NCI-H1930 (cell line): ENCODE data around the gene USP10.
"Not testable (repeated sequence)": the region's sequence is repeated elsewhere in the genome, so short reads cannot be mapped to it uniquely, and the experiment has no call there.

ENCODE experiments used
- DNase-seq, 2 experiments: peaks; one replicate each; lab custom pipeline; 2025; lab: John Stamatoyannopoulos, UW

The USP10 gene

GRCh38 chr16:84726669-84727467, 27.1 kb downstream of the USP10 start:
- DNase-seq = no peak

DNA sequence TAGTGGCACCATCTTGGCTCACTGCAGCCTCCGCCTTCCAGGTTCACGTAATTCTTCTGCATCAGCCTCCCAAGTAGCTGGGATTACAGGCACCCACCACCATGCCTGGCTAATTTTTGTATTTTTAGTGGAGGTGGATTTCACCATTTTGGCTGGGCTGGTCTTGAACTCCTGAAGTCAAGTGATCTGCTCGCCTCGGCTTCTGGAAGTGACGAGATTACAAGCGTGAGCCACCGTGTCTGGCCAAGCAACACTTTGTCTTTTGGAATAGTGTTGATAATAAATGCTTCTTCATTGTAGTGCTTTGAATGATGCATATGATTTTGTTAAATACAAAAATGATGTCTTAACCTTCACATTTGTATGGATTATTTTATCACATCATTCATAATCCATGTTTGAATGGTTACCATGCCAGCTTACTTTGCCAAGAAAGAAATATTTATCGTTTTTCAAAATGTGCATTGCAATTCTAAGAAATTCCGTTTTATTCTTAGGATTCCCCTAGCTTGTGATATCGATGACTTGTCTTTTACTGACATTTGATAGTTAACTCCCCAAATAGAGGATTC, 29.1 kb downstream of the USP10 start:
- no peak for DNase-seq

- no peak for DNase-seq
These were observed 30.0 kb downstream of the USP10 start for GRCh38 chr16:84729716-84730320.

DNA sequence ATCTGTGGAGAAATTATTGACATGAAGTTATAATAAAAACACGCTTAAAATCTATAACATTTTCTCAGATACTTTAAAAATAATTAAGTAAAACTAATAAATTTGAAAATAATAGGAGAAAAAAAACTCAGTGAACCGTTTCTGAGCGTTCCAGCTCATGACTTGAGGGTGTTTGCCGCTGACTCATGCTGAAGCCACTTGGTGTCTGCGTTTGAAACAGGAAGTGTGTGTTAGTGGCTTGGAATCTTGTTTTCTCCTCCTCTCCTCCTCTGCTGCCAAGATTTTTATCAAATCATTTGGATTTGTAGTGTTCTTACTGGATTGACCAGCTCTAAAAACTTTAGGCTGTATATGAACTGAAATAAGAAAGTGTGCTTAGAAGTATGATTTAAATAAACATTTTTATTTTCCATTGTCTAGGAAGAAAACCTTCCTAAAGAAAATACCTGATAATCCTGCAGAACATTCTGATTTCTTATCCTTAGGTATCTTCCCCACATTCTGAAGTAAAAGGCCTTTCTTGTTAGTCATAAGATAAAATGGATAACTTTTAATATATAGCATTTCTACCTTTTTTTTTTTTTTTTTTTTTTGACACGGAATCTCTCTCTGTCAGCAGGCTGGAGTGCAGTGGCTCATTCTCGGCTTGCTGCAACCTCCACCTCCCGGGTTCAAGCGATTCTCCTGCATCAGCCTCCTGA, 30.8 kb downstream of the USP10 start:
- DNase-seq = no peak

DNA sequence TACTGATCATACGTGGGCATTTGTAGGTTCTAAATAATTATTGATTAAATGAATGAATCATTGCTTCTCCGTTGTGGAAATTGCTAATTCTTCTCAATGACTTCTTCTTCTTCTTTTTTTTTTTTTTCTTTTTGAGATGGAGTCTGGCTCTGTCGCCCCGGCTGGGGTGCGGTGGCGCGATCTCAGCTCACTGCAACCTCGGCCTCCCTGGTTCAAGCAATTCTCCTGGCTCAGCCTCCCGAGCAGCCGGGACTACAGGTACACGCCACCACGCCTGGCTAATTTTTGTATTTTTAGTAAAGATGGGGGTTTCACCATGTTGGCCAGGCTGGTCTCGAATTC, 32.5 kb downstream of the USP10 start:
- DNase-seq = not testable (repeated sequence)

GRCh38 chr16:84732674-84733352, 33.0 kb downstream of the USP10 start:
- no peak for DNase-seq

GRCh38 chr16:84735849-84736586, 36.2 kb downstream of the USP10 start:
- DNase-seq = peak; percentile 26 to 57

DNA sequence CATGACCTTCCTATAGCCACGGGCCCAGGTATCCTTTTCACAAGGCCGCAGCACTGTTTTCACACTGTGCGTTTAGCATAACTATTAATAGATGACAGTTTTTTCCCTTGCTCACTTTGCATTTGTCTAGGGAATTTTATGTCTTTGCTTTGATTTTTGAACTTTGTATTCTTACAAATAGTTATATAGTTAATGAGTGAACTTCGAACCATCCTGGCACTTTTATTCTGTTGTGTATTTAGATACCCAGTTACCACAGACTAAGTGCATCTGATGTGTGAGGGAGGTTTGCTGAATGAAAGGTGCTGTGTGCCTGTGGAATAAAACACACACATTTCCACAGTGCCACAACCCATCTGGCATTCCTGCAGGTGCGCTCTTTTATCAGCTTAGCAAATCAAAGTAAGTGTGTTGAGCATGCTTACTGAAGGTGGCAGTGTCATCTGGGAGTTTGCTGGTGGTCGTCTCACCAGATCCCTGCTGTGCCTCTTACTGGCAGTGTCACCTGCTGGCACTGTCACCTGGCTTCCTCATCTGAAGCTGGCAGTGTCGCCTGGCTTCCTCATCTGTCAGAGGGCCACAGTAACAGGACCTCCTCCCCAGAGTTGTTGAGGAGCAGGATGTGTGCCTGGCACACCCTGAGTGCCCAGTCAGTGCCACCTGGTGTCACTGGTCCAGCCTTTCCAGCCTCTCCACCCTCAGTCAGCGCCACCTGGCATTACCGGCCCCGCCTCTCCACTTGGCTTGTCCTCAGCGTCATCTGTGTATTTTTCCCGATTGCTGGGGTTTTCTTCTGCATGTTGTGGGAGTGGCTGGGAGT, 37.6 kb downstream of the USP10 start:
- DNase-seq = no peak

- peak in 1 of 2 experiments; percentile 46 for DNase-seq
These were observed 38.6 kb downstream of the USP10 start for GRCh38 chr16:84738255-84739038.

DNA sequence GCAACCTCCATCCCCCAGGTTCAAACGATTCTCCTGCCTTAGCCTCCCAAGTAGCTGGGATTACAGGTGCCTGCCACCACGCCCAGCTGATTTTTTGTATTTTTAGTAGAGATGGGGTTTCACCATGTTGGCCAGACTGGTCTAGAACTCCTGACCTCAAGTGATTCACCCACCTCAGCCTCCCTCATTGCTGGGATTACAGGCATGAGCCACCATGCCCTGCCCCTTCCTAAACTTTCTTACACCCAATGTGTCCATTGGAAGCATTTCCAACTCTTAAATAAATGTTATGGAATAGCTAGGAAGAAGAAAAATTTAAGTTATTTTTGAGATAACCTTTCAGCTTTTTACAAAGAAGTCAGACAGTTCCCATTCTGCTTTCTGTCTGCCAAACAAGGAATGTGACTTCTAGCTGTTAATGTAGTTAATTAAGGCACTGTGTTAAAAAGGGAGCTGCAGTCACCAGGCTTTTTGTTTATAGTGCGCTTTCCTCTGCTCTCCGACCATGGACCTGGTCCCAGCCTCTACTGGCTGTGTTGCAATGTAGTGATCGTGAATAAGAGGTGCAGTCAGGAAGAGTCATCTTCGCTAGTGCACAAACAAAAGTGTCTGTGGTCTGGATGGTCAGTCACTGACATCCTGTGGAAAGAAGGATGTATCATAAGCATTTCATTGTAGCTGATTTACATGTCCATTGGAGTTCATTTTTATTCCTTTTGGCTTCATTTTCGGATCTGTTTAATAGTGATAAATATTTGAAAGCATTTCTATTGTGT, 39.7 kb downstream of the USP10 start:
- no peak for DNase-seq

GRCh38 chr16:84740596-84741116, 40.9 kb downstream of the USP10 start:
- DNase-seq = no peak

- no peak for DNase-seq
These were observed 41.6 kb downstream of the USP10 start for GRCh38 chr16:84741340-84741830.

DNA sequence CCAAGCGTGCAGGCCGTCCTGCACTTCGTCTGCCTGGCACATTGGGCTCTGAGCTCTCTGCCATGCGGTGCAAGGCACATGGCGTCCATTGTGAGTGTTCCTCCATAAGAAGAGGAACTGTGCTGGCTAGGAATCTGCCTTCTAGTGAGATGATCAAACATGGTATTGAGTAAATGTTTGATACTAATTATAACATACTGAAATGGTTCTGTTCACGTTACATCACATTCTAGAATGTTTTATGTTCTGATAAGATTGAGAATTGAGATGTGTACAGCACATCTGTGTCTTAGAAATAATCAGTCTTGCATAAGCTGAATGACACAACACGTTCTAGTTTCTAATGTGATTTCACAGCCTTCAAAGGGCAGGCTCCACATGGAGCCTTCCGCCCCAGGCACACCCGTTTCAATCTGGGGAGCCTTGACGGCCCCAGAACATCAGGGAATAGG, 42.9 kb downstream of the USP10 start:
- DNase-seq = no peak

DNA sequence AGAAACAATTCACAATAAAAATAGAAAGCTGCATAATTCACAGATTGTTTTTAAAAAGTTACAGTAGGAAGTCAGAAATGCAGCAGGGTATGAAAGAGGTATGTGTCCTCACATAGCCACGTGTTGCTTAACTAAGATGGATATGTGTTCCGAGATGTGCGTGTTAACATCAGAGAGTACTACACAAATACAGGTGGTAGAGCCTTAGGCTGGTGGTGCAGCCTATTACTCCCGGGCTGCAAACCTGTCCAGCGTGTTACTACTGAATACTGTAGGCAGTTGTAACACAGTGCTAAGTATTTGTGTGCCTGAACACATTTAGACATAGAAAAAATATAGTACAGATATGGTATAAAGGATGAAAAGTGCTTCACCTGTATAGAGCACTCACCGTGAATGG, 46.4 kb downstream of the USP10 start:
- DNase-seq = no peak

- no peak for DNase-seq
These were observed 47.1 kb downstream of the USP10 start for GRCh38 chr16:84746875-84747274.

GRCh38 chr16:84748247-84748646, 48.4 kb downstream of the USP10 start:
- not testable (repeated sequence) for DNase-seq

DNA sequence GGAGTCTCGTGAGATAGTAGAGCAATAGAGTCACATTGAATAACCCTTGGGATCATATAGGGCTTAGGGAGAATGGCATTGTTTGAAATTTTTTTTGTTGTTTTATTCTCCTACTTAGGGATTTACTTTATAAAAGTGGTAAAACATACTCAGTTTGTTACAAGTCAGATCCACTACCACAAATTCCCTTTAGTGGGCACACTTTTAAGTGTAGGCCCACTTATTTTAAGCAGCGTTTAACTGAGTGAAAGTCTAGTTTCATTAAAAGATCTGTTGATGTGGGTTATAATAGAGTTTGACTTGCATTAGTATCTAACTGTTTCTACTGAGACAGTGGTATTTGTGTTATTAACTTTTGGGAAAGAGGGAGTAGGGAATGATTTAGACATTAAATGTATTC, 49.3 kb downstream of the USP10 start:
- DNase-seq = no peak

GRCh38 chr16:84749815-84750214, 50.0 kb downstream of the USP10 start:
- no peak for DNase-seq

DNA sequence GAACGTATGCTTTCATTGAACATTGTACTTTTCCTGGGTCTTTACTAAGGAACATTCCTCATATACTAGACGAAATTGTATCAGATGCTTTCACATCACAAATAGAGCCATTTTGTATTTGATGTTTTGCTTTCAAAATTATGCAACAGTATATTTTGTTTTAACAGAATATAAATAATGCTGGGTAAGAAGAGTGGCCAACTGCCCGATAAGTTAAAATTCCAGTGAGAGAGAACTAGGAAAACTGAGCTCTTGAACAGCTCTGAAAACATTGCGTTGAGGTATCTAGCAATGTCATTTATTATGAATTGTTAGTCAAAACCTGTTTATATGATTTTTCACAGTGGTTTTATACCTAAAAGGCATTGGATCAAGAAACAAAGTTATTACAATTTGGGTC, 50.8 kb downstream of the USP10 start:
- no peak for DNase-seq
